Mammary epithelial cell (primary cell): Measurements from ENCODE around the gene CACYBP.

Source experiments
- EZH2 ChIP-seq: IDR thresholded peaks from 2 replicates; pipeline ENCODE4 v1.6.1; 2012; ENCODE audit warnings: low read length, inconsistent platforms, borderline replicate concordance
- TF ChIP-seq, protein P1 (sequence below), 2 donors: IDR thresholded peaks in 1 of 2; conservative IDR thresholded peaks in 1 of 2; 2 replicates each; pipeline ENCODE4 v1.5.1; 2011 to 2012; ENCODE audit warnings: inconsistent platforms in 2 of 2, low read length in 2 of 2, mild to moderate bottlenecking in 2 of 2, control low read depth in 1 of 2, low read depth in 1 of 2; ENCODE audit not compliant: insufficient read depth in 1 of 2; ENCODE audit errors: extremely low read depth in 1 of 2

DNA sequence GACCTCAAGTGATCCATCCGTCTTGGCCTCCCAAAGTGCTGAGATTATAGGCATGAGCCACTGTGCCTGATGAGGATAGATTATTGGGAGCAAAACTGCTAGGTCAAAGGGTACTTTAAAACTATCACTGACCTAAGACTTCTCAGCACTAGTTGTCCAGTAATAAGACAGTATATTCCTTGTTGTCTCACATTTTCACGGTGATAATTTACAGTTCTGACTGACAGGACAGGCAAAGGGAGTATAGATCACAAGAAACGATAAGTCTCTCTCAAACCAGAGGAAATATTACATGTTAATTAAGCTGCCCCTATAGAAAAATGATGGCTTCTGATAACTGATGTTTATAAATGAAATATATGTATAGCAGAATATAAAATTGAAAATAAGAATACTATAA is 19.8 kb downstream of the CACYBP start:
- TF ChIP-seq, protein P1, sequence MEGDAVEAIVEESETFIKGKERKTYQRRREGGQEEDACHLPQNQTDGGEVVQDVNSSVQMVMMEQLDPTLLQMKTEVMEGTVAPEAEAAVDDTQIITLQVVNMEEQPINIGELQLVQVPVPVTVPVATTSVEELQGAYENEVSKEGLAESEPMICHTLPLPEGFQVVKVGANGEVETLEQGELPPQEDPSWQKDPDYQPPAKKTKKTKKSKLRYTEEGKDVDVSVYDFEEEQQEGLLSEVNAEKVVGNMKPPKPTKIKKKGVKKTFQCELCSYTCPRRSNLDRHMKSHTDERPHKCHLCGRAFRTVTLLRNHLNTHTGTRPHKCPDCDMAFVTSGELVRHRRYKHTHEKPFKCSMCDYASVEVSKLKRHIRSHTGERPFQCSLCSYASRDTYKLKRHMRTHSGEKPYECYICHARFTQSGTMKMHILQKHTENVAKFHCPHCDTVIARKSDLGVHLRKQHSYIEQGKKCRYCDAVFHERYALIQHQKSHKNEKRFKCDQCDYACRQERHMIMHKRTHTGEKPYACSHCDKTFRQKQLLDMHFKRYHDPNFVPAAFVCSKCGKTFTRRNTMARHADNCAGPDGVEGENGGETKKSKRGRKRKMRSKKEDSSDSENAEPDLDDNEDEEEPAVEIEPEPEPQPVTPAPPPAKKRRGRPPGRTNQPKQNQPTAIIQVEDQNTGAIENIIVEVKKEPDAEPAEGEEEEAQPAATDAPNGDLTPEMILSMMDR (conservative IDR thresholded peaks at IDR 0.05 in 1 of 2, IDR thresholded peaks at IDR 0.05 in 1 of 2; ENCODE audit: extremely low read depth in 1 of 2, insufficient read depth in 1 of 2, low read depth in 1 of 2, low read length in 2 of 2): no peak
- TF ChIP-seq EZH2: no peak
